ENCODE measurements around the gene STUM. TPM values are rescaled to one million over a fixed set of nuclear protein-coding genes. Genes with fewer than 3 reads are reported as not detected.

Gene STUM
- total RNA-seq, 1 donor from 2014 or later: 0.86 TPM

DNA sequence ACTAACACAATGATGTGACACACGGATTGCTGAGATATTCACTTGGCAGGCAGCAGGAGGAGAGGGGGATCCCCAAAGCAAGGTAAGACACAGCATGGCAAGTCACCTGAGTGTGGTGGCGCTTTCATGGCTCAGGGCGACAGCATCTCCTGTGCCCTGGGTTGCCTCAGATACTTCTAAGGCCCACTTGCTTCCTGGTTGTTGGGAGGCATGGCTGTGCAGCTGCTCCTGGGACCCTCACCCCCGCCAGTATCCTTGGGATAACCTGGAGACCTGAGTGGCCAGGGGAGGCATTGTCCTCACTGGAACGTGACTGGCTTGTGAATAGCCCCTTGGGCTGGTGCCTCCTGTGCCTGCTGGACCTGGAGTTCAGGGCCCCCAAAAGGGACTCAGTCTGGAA, 69.8 kb downstream of the STUM start:
- no peak for DNase-seq (ENCODE audit: low read depth, low spot score)
- no peaks in the 10 kb centered on the region for H3K36me3 Mint-ChIP-seq (ENCODE audit: low read depth)
- TF ChIP-seq, protein P1, sequence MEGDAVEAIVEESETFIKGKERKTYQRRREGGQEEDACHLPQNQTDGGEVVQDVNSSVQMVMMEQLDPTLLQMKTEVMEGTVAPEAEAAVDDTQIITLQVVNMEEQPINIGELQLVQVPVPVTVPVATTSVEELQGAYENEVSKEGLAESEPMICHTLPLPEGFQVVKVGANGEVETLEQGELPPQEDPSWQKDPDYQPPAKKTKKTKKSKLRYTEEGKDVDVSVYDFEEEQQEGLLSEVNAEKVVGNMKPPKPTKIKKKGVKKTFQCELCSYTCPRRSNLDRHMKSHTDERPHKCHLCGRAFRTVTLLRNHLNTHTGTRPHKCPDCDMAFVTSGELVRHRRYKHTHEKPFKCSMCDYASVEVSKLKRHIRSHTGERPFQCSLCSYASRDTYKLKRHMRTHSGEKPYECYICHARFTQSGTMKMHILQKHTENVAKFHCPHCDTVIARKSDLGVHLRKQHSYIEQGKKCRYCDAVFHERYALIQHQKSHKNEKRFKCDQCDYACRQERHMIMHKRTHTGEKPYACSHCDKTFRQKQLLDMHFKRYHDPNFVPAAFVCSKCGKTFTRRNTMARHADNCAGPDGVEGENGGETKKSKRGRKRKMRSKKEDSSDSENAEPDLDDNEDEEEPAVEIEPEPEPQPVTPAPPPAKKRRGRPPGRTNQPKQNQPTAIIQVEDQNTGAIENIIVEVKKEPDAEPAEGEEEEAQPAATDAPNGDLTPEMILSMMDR (conservative IDR thresholded peaks at IDR 0.05): no peak
- no peak overlapping the region for H3K4me3 Mint-ChIP-seq
- no peak overlapping the region for H3K27ac Mint-ChIP-seq (ENCODE audit: unreplicated experiment)
- no peaks in the 10 kb centered on the region for H3K27me3 Mint-ChIP-seq (ENCODE audit: low read depth)
- peaks cover 10% of the 10 kb centered on the region for H3K9me3 Mint-ChIP-seq
- no peaks in the 10 kb centered on the region for H3K4me1 Mint-ChIP-seq

DNA sequence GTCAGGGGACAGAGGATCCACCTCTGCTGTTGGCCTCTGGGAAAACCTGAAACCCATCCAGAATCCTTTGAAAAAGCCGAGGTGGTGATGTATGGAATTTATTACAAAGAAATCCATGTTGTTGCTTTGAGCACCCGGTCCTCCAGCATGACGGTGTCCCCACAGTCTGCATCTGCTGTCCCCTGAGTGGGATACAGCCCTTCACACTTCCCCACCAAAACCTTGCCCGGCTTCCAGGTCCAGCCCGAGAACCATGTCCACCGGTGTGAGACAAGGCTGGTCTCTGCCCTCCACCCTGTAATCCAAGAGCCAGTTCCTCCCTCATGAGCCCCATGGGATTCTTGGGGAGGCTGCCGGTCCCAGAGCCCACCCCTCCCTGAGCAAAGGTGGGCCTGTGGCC, 70.5 kb downstream of the STUM start:
- H3K36me3 Mint-ChIP-seq (ENCODE audit: low read depth): no peaks in the 10 kb centered on the region

DNA sequence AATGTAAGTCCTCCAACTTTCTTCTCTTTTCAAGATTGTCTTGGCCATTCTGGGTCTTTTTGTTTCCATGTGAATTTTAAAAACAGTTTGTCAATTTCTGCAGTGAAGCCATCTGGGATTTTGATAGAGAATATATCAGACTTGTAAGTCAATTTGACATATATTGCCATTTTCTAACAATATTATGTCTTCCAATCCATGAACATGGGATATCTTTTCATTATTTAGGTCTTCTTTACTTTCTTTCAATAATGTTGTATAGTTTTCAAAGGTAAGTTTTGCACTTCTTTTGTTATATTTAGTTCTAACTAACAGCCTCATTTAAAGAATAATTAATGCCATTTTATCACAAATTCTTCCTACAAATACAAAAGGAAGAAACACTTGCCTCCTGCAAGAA, 73.4 kb downstream of the STUM start:
- no peak overlapping the region for H3K27ac Mint-ChIP-seq (ENCODE audit: unreplicated experiment)
- peaks cover 6% of the 10 kb centered on the region for H3K4me1 Mint-ChIP-seq

More for the DNA sequence above, 70.5 kb downstream of the STUM start:
- Mint-ChIP-seq H3K27me3 (ENCODE audit: low read depth) (no peaks in the 10 kb centered on the region), H3K4me1 (no peaks in the 10 kb centered on the region), H3K4me3 (no peak overlapping the region), H3K9me3 (peaks cover 10% of the 10 kb centered on the region), H3K27ac (ENCODE audit: unreplicated experiment) (no peak overlapping the region)
- DNase-seq (ENCODE audit: low read depth, low spot score): no peak
- TF ChIP-seq, protein P1 (conservative IDR thresholded peaks at IDR 0.05): no peak

DNA sequence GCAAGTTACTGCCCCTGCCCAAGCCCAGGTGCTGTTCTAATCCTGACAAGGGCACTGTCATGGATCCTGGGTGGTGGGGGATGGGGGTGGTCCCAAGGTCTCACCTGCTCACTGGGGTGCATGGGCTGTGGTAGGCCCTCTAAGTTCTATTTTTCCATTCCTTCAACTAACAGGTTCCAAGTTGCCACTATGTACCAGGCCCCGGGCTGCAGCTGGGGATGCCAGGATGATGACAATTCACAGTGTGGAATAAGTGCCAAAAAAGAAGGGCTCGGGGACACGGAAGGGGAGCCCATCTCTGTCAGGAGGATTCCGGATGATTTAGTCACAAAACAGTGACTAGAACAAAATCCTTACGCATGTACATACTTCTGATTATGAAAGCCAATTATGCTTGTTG, 76.0 kb downstream of the STUM start:
- Mint-ChIP-seq H3K27ac (ENCODE audit: unreplicated experiment) (no peak overlapping the region), H3K4me1 (peaks cover 16% of the 10 kb centered on the region), H3K4me3 (no peak overlapping the region), H3K36me3 (ENCODE audit: low read depth) (no peaks in the 10 kb centered on the region), H3K27me3 (ENCODE audit: low read depth) (no peaks in the 10 kb centered on the region), H3K9me3 (peaks cover 4% of the 10 kb centered on the region)
- DNase-seq (ENCODE audit: low read depth, low spot score): no peak
- TF ChIP-seq, protein P1 (conservative IDR thresholded peaks at IDR 0.05): no peak

More for the DNA sequence above, 73.4 kb downstream of the STUM start:
- Mint-ChIP-seq H3K36me3 (ENCODE audit: low read depth) (no peaks in the 10 kb centered on the region), H3K27me3 (ENCODE audit: low read depth) (no peaks in the 10 kb centered on the region), H3K9me3 (peaks cover 10% of the 10 kb centered on the region), H3K4me3 (no peak overlapping the region)
- TF ChIP-seq, protein P1 (conservative IDR thresholded peaks at IDR 0.05): no peak
- DNase-seq (ENCODE audit: low read depth, low spot score): no peak

DNA sequence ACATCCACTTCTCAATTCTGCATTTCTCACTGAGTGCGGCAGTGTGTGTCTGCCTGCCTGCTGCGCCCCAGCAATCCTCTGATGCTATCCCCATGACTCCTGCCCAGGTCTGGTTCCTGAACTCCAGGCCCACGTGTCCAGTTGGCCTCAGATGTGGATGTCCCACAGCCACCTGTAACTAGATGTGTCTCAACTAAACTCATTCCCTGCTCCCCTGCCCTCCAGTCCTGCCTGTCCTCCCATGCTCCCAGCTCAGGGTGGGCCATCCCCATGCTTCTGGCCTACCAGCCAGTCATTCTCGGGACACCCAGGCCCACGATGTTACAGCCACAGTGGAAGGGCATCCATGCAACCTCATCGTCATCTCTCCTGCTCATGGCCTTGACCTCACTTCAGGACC, 76.8 kb downstream of the STUM start:
- Mint-ChIP-seq H3K36me3 (ENCODE audit: low read depth) (no peaks in the 10 kb centered on the region), H3K27ac (ENCODE audit: unreplicated experiment) (no peak overlapping the region), H3K4me3 (no peak overlapping the region), H3K4me1 (peaks cover 16% of the 10 kb centered on the region), H3K9me3 (peaks cover 4% of the 10 kb centered on the region), H3K27me3 (ENCODE audit: low read depth) (no peaks in the 10 kb centered on the region)
- DNase-seq (ENCODE audit: low read depth, low spot score): no peak
- TF ChIP-seq, protein P1 (conservative IDR thresholded peaks at IDR 0.05): no peak
